NCI-H2029 (cell line): ENCODE data around the gene CDK14.

Experiments
- DNase-seq: peaks from one replicate; lab custom pipeline; 2025; lab: John Stamatoyannopoulos, UW

Gene CDK14

DNA sequence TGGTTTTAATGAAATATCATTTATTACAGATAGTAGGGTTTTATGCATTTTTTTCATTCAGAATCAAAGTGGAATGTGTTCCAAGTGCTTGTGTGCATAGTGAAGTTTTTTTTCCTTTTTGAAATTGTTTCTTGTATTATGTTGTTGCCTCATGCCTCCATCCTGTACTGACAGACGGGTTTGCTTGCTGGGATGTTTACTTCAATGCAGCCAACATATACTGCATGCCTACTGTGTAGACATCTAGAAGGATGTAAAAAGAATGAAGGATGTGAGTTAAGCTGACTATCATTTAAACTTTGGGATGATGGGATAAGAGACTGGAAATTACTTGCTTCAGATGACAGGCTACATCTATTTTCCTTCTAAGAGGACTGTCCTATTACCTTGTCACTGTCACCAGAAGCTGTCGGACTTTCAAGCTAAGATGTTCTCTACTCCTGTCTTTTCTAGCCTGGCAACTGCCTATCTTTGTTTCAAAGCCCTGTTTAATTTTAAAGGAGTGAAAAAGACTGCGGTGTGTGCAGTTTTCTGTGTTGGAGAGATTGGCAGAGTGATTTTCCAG lies 243.7 kb downstream of the CDK14 start:
- DNase-seq: no peak

DNA sequence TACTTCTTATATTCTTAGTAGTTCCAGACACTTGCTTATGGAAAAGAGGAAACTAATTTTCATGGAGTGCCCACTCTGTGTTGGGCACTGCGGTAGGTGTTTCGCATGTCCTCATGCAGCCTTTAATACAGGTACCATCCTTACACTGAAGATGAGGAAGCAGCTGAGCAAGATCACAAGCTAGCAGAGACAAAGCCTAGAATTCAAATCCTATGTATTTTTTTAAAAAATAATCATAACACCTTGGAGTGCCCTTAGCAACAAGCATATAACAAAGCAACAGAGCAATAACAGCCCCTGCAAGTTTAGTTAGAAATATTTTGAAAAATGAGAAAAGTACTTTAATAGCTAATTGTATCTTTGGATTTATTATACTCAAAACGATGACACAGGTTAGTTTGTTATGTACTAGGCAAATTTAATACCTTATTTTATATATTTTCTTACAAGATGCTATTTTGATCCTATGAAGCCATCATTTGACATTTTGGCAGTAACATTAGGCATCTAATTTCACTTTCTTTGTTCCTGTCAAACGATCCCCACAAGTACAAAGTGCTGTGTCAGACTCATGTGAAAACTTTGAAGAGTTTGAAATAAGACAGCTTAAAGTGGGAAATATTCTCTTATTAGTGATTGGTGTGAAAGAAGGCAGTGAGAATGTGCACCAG lies 245.8 kb downstream of the CDK14 start:
- DNase-seq: no peak

DNA sequence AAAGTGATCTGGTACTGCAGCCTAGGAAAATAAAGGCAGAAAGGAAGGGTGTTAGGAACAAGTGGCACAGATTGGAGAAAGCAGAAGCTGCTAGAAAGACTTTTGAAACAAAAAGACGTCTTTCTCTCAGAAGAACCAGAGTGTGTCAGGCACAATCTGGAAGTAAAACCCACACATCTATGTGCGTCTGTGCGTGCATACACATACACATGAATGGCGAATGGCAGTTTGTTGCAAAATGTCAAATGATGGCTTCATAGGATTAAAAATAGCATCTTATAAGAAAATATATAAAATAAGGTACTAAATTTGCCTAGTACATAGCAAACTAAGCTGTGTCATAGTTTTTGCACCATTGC lies 246.3 kb downstream of the CDK14 start:
- no peak for DNase-seq

DNA sequence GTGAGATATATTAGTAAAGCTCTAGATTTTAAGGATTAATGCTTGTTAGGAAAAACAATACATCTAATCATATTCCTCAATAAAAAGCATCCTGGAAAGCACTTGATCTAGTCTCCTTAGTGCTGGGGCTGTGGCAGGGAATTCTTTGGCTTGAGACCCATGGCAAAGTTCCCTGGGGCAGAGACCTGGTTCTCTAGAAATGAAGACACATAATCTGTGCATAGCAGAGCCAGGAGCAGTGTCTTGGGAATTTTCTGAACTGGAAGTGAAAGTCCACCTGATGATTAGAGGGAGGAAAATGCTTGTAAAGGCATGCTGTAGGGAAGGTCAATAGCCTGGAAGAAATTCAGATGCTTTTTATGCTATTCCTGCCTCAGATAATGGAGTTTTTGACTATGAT lies 247.4 kb downstream of the CDK14 start:
- DNase-seq: no peak

DNA sequence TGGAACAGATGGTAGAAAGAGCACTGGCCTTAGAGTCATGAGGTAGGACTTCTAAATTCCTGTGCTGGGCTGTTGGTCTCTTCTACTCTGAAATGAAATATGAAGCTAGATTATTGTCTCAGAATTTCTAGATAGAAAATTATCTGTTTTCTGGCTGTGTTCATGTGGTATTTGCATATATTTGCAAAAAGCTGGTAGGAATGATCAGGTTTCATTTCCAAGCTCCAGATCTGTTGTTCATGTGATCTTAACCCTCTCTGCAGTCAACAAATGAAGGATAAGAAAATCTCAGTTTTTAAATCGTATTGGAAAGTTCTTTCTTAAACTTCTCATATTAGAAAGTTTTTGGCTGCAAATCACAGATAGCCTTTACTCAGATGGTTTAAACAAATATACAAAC lies 248.3 kb downstream of the CDK14 start:
- DNase-seq: no peak

DNA sequence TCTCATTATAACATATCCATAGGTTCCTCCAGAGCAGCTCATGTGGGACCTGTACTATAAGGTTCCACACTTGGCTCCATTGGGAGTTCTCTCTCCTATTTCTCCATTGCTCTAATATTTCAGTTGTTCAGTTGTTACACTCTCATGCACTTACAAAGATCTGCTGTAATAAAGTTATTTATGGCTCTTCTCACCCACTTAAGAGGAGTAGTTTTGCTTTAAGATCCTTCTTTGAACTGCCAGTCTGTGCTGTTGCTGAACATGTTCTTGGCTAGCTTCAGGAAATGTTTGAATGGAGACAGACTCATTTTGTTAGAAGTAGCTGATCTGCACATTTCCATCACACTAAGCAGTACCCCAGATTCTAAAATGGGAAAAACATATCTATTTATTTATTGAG lies 250.1 kb downstream of the CDK14 start:
- no peak for DNase-seq

DNA sequence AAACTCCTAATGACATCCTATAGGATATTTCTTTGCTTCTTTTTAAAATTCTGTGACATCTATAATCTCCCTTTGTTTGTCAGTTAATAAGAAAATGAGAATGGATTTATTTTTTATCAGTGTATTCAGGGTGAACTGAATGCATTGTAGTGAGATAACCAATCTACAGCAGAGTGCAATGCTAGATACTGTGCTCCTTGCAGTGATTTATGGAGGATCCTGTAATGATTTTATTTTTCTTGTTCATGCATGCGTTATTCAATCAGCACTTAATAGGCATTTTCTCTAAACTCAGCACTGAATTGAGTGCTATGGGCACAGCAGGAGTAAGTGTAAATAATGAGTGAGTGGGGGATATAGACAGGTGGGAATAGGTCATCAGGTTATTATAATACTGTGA lies 253.9 kb downstream of the CDK14 start:
- no peak for DNase-seq

DNA sequence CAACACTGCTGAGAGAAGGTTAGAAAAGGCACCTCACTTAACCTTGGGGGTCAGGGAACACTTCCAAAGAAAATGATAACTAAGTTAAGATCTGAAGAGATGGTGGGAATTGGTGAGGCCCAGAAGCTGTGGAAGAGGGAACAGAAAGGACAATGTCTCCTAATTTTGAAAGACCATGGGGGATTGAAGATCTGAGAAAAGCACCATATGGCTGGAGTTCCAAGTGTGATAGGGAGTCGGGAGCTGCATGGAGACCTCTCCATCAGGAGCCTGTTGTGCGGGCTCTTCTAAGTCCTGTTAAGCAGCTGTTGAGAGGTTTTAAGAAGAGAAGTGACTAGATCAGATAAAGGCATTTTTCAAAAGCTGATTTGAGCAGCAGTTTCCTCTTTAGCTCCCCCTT lies 254.3 kb downstream of the CDK14 start:
- no peak for DNase-seq

DNA sequence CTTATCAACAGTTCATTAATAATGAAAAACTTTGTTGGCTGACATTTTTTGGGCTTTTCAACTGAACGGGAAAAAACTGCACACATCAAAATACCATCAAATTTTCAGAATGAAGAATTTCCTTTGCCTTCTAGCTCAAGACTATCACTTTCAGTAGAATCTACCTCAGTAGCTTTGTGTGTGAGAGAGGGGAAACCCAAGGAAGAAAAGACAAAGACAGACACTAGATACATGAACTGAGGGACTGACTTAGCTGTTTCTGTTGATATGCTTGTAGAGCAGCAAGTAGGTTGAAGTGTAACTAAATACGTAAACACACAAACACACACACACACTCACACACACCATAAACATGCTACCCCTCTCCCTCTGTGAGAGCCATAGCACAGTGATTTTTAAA lies 257.1 kb downstream of the CDK14 start:
- DNase-seq: no peak

DNA sequence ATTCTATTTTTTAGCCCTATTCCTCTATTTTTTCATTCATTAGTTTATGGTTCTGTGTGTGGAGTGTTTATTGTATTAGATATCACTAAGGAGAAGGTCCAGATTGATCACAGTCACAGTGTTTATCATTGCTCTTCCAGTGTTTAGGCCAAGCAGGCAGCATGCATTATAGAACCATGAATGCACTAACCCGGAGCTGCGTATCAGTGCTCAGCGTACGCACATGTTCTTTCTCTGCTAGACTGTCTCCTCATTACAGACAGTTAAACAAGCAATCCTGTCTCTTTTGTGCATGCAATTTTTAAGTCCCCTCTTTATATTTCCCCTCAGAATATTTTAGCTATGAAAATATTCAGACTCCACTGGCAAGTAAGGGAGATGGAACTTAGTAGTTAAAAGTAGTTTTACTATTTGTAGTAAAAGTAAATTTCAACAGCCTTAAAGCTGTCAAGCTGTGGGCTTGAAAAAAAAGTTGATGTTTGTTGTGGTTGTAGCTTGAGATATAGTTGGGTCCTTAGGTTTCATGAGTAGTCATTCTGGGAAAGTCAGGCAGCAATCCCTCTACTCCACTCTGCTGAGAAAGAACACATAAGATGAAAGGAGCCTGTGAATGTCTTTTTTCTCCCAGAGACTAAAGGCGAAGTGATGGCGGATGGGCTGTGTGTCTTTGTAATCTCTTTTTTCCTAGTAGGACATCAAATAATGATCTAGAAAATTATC lies 260.4 kb downstream of the CDK14 start:
- no peak for DNase-seq

DNA sequence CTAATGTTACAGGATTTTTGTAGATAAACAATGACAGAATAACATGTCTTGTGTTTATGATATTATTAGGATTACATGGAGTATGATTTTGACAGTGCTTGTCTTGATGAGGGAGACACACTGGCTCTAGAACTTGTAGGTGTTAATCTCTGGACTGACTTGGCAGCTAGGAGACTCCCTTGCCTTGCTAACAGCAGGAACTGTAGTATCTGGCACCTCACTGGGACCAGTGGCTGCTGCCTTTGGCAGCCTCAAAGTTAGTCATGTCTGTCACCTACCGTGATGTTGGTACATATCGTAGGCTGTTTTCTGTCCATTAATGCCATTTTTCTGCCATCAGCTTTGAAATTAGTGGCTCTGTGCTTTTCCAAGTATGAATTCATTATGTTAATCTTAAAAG lies 261.5 kb downstream of the CDK14 start:
- no peak for DNase-seq

DNA sequence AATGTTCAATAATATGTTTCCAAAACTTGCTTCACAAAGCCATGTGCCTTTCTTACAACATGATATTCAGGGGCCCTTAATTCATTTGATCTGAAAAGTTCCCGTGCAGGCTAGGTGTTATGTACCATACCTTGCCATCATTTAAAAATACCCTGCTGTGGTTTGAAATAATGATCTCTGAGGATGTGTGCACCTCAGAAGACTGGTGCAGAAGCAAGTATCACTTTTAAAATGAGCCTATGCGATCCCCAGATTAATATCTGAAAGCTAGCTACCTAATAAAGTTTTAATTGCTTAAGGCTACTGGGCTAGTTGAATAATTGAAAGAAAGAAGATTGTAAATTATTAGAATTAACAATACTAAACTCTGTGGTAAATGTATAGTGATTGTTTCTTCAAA lies 262.4 kb downstream of the CDK14 start:
- DNase-seq: no peak

DNA sequence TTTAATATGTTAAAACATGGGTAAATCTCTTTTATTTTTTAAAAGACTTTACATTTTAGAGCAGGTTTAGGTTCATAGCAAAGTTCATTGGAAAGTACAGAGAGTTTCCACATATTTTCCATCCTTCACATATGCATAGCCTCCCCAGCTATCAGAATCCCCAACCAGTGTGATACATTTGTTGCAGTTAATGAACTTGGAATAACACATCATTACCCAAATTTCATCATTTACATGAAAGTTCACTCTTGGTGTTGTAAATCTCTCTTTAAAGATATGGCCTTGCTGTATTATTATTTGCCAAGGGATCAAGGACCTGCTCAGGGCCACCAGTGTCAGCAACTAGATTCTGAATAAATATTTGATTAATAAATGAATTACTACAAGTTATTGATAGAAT lies 263.4 kb downstream of the CDK14 start:
- no peak for DNase-seq

DNA sequence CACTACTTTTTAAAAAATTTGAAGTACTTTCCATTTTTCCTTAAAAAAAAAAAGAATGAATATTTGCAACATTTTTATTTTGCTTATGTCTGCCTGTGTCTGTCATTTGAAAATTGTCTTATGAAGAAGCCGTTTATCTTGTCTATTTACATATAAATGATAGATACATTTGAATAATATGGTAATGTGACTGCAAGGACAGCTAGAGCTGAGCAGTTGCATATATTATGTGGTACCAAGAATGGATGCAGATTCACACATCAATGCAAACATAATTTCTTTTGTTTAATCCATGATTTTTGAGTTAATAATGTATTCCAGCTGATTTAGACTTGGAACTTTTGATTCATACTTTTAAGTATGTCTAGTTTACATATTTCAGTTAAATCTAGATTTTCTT lies 268.0 kb downstream of the CDK14 start:
- DNase-seq: no peak

DNA sequence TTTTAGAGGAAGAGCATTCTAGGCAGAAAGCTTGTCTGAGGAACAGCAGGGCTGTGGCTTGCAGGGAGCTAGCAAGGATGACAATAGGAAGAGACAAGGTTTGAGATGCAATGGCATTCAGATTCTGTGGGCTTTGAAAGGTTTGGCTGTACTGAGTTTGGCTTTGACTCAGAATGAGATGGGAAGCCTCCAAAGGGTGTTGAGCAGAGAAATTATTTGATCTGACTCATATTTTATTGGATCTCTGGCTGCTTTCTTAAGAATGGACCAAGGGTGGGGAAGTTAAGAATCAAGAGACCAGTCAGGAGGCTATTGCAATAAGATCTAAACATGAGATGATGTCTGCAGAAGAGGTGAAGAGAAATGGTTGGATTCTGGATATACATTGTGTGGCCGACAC lies 273.2 kb downstream of the CDK14 start:
- no peak for DNase-seq

DNA sequence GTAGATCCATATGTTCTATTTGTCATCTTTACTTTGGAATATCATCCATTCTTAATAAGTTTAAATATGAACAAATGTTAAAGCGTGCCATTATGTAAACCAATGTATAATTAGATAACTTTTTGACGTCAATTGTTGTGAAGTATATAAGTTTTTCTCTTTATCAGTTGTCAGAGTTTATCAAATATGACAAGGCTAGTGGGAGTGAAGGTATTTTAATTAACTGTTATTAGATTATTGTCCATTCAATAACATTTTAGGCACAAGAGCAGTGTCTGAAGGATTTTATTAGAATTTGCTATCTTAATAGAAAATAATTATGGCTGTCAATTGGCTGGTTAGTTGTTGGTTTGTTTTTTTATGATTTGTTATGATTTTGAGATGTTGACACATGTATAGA lies 280.6 kb downstream of the CDK14 start:
- no peak for DNase-seq

DNA sequence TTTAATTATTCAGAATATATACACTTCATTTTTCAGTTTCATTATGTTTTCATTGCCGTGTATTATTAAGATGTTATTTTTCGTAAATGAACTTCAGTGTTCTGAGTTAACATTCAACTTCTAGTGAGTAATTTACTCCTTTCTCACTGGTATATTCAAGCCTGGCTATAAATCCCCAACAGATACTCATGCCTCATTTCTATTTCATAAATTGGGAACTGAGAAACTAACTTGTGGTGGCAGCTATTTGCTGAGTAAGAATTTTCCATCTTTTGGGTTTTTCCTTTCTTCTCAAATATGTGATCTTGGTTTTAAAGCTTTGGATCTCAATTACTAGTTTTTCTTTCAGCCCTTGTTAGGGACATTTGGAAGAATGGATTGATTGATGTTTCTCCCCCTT lies 281.1 kb downstream of the CDK14 start:
- DNase-seq: no peak

DNA sequence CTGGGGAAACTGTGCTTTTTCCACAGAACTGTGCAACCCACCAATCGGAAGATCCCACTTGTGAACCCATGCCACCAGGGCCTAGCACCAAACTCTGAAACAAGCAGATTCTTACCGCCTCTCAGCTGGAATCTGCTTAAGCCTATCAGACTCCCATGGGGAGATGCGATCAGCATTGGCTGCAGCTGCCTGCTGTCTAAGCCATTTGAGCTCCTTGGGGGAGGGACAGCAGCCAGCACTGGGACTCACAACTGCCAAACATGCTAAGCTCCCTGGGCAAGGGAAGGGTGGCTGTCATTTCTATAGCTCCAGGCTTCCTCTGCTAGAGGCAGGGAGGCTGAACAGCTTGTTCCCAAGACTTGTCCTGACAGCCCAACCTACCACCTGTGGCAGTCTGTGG lies 283.8 kb downstream of the CDK14 start:
- DNase-seq: no peak

DNA sequence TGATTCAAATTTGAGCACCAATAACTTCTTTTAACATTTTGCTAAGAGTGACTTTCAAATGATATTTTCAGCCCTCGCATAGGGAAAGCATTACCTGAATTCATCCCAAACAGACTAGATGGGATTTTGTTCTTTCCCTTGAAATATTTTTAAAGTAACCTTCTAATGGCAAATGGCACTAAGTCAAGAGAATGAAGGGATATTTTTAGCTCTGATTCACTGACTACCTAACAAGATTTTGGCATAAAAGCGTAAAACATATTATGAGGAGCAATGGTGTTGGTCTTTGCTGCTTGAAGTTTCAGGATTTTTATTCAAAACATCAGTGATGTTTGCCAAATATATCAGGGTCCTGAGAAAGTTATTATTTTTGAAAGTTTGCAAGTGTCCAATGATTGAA lies 290.3 kb downstream of the CDK14 start:
- no peak for DNase-seq

DNA sequence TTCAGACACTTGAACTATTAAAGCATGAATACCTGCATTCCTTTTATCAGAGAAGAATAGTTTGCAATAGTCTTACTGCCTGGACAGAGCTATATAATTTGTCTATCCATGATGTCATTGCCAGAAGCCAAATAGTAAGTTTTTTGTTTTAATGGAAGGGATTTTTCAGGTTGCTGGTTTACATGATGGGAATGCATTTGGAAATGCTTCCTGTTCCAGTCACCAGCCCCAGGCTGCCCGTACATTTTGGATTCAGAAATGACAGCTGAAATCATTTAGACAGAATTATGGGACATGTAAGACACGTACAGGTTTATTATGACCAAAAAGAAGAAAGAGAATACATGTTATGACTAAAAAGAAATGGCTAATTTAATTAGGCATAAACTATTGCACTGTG lies 293.1 kb downstream of the CDK14 start:
- no peak for DNase-seq

DNA sequence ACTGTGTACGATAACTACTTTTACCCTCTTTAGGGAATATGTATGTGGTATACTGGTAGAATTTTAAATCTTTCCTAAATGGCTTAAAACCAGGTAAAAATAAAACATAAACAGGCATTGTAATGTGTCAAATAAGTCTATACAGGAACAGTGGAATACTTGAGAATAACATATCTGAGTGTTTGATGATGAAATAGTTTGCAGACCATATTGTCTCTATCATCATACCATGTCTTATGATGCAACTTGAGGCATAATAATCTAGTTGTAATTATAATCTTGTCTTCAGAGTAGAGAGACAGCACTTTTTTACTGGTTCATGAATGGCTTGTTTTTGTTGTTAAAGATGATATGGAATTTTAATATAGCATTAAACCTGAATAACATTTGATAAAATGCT lies 293.5 kb downstream of the CDK14 start:
- no peak for DNase-seq

DNA sequence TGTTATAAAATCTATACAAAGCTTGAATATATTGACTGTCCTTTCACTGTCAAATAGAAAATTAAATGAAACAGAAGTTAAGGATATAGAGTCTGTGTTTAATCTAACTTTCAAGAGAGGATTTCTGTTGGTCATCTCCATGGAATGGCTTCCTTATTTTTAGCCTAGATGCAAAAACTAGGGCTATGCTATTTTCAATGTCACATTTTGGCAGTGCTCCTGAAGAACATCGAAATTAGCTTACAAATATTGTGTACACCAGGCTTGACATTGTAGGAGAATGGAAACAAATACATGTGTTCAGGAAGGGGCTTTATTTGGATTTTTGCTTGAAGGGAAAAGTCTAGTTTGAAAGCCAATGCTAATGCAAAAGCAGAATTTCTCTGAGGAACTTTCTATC lies 295.4 kb downstream of the CDK14 start:
- no peak for DNase-seq

DNA sequence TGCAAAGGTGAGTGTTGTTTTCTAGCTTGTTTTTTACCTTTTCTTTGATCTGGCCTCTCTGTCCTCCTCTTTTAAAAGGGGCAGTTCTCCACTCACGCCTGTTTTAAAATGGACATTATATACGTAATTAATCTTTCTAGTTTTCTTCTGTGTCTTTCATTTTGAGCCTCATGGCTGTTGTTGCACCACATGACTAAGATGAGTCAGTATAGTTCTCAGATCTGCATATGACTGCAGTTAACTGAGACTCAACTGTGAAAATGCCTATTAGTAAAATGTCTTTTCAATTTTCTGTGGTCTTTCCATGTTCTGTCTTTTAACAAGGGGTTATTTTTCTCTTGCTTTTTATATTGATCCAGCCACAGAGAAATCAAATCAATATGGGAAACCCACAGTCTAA lies 296.1 kb downstream of the CDK14 start:
- no peak for DNase-seq

DNA sequence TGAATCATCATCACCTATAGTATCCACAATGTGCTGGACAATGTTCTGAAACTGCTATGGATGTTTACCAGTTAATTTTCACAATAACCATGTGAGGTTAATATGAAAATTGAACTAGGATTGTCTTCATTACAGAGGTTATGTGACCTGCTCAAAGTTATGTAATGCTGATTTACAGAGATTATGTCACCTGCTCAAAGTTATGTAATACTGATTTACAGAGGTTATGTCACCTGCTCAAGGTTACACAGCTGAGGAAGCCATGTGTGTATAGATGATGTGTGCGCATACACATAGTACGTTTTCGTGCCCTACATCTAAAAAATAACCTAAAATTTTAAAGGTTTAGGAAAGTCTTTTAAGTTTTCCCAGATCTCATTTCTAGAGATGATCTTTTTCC lies 298.0 kb downstream of the CDK14 start:
- no peak for DNase-seq
